ACC112 (cell line): Measurements from ENCODE around the gene EZR.

Experiments used
- H2AFZ ChIP-seq: fragments of 200-600 bp; sonication (generic); one replicate; pipeline ENCODE4 v1.6.0; 2017; ENCODE audit warnings: antibody characterized with exemption, low read length; ENCODE audit not compliant: unreplicated experiment
- H3K27ac ChIP-seq: fragments of 200-600 bp; sonication (generic); 2 replicates; pipeline ENCODE4 v1.5.1; 2014; ENCODE audit warnings: low read depth, mild to moderate bottlenecking, antibody characterized with exemption, low read length, moderate library complexity
- H3K27me3 ChIP-seq: fragments of 200-600 bp; sonication (generic); 2 replicates; pipeline ENCODE4 v1.6.1; 2014; ENCODE audit warnings: mild to moderate bottlenecking, antibody characterized with exemption, low read length, moderate library complexity, mixed read lengths; ENCODE audit not compliant: insufficient read depth
- H3K36me3 ChIP-seq: fragments of 200-600 bp; sonication (generic); 2 replicates; pipeline ENCODE4 v1.6.1; 2016; ENCODE audit warnings: mild to moderate bottlenecking, antibody characterized with exemption, low read length, moderate library complexity, mixed read lengths; ENCODE audit not compliant: insufficient read depth
- H3K4me1 ChIP-seq: fragments of 200-600 bp; sonication (generic); one replicate; pipeline ENCODE4 v1.6.1; 2016; ENCODE audit warnings: low read length, mixed read lengths; ENCODE audit not compliant: insufficient read depth, unreplicated experiment, control insufficient read depth
- H3K4me3 ChIP-seq: fragments of 200-600 bp; sonication (generic); 2 replicates; pipeline ENCODE4 v1.5.1; 2014; ENCODE audit warnings: mild to moderate bottlenecking, low read depth, low read length
- H3K79me2 ChIP-seq: fragments of 200-600 bp; sonication (generic); one replicate; pipeline ENCODE4 v1.6.0; 2016; ENCODE audit warnings: low read length; ENCODE audit not compliant: control insufficient read depth, unreplicated experiment, insufficient read depth

The EZR gene

DNA sequence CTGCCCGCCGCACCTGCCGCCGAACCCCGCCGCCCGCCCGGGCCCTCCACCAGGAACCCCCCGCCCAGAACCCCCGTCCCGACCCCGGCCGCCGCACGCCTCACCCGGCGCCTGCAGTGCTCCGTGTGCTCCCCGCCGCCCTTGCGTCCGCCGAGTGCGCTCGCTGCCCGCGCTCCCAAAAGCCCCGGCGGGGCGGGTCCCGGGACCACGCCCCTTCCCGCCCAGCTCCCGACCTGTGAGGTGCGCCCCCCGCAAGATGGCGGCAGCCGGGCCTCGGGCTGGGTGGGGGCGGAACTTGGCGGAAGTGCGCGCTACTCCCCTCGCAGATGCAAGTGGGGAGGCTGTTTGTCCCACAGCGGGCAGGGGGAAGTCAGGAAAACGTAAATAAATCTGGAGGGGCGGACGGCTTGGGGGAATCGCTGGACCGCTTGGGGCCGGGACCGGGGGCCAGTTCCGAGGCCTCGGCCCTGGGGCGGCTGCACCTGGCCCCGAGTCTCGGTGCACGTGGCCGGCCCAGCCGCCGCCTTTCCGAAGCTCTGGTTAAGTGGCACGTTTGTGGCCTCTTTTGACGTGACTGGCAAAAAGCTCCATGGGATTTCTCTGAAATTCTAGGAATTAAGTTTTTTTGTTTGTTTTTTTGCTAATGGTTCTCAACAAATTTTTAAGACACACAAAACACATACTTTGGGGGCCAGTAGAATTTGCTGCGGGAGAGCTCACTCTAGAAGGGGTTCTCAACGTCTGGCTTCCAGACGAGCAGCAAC lies at the start of gene EZR:
Gene EZR (minus strand): TSS at position 156 of the 764 bp plus-strand sequence. CDS start 1,275 bp downstream, outside the sequence.
- H3K27me3 ChIP-seq = no peaks in the 10 kb centered on the region
- no peaks in the 10 kb centered on the region for H3K36me3 ChIP-seq
- peaks cover 34% of the 10 kb centered on the region for H3K79me2 ChIP-seq
- H3K27ac ChIP-seq = peak within 1 kb of the TSS; percentile 66; the same call in 1 of the 2 replicates
- H3K4me1 ChIP-seq = peaks cover 17% of the 10 kb centered on the region
- H3K4me3 ChIP-seq = peak within 1 kb of the TSS; percentile 81
- H2AFZ ChIP-seq = peak within 1 kb of the TSS; percentile 97

DNA sequence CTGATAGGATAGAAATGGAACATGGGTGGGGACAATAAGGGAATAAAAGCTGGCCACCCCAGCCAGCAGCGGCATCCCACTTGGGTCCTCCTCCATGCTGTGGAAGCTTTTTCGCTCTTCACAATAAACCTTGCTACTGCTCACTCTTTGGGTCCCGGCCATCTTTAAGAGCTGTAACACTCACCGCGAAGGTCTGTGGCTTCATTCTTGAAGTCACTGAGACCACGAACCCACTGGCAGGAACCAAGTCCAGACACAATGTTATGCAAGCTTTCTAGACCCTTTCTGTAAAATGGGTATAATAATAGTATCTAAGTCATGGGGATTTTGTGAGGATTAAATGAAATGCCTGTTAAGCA lies 48.9 kb upstream of the EZR start:
- Histone ChIP-seq H3K79me2 (no peaks in the 10 kb centered on the region), H3K36me3 (no peaks in the 10 kb centered on the region), H3K27ac (no peak overlapping the region), H3K27me3 (peaks cover 4% of the 10 kb centered on the region; the same call in 1 of the 2 replicates), H2AFZ (no peak overlapping the region), H3K4me1 (peaks cover 7% of the 10 kb centered on the region), H3K4me3 (no peak overlapping the region)

DNA sequence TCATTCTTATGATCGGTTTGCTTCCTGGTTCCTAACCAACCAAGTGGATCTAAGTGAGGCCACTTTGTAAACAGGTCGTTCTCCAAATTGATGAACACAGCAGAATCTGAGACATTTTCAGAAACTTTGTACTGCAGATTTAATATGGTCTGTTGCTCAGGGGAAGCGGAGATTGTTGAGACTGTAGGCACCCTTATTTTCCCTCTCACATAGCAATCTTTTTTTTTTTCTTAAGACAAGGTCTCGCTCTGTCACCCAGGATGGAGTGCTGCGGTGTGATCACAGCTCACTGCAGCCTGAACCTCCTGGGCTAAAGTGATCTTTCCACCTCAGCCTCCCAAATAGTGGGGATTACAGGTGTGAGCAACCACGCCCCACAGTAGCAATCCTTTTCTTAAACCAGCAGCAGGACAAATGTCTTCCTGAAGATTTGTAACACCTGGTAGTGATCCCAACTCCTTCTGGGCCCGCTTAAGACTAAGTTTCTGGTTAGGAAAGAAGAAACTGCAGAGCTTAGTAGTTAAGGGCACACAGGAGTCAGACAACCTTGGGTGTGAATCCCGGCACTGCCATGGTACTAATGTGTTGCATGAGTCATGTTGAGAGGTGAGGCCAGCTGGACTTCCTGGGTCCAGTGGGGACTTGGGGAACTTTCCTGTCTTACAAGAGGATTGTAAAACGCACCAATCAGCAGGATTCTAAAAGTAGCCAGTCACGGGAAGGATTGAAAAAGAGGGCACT lies 48.4 kb upstream of the EZR start:
- H3K27ac ChIP-seq = no peak overlapping the region
- H3K4me1 ChIP-seq = peaks cover 7% of the 10 kb centered on the region
- H3K79me2 ChIP-seq = no peaks in the 10 kb centered on the region
- H2AFZ ChIP-seq = no peak overlapping the region
- no peaks in the 10 kb centered on the region for H3K36me3 ChIP-seq
- no peak overlapping the region for H3K4me3 ChIP-seq
- H3K27me3 ChIP-seq = peaks cover 4% of the 10 kb centered on the region; the same call in 1 of the 2 replicates

DNA sequence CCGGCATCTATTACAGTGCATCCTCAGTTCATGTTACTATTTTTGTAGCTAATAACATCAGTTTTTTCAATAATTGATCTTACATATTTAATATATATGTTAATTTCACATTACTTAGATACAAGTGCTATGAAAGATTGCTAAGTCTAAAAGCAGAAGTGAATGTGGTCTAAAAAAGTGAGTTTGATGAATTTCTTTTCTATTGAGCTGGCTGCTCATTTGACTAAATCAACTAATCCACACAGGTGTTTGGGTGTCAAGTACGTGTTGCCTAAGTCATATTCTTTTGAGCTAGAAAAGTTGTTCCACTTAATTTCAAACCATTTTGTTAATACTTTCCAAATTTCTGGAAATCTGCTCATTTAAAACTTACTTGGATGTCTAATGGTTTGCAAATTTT lies 46.6 kb upstream of the EZR start:
- Histone ChIP-seq H3K4me1 (peaks cover 7% of the 10 kb centered on the region), H3K36me3 (no peaks in the 10 kb centered on the region)

DNA sequence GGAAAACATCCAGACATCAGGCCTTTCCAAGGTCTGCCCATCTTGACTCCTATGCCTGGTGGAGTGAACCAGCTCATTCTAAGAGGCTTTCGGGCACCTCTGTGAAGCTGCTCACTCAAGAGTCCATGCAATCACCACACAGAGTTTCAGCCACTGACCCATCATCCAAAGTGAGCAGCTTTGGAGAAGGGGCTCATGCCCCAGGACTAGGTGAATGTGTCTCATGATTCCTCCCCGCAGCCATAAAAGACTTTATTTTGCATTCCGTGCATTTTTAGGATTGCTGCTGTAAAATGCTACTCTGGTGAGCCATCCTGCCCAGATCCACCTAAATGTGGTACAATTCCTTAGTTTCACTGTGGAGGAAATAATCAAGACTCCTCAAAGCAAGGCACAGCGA lies 44.5 kb upstream of the EZR start:
- Histone ChIP-seq H2AFZ (no peak overlapping the region), H3K79me2 (no peaks in the 10 kb centered on the region), H3K4me3 (no peak overlapping the region), H3K27ac (no peak overlapping the region), H3K4me1 (no peaks in the 10 kb centered on the region), H3K36me3 (no peaks in the 10 kb centered on the region), H3K27me3 (no peaks in the 10 kb centered on the region)

More for the DNA sequence above, 46.6 kb upstream of the EZR start:
- H2AFZ ChIP-seq = no peak overlapping the region
- H3K27me3 ChIP-seq = peaks cover 4% of the 10 kb centered on the region; the same call in 1 of the 2 replicates
- no peaks in the 10 kb centered on the region for H3K79me2 ChIP-seq
- no peak overlapping the region for H3K4me3 ChIP-seq
- no peak overlapping the region for H3K27ac ChIP-seq

- Histone ChIP-seq H3K27me3 (no peaks in the 10 kb centered on the region), H2AFZ (no peak overlapping the region), H3K4me1 (no peaks in the 10 kb centered on the region), H3K4me3 (no peak overlapping the region), H3K79me2 (no peaks in the 10 kb centered on the region), H3K36me3 (no peaks in the 10 kb centered on the region), H3K27ac (no peak overlapping the region)
Observed at GRCh38 chr6:158861686-158862381, 42.7 kb upstream of the EZR start.

GRCh38 chr6:158860279-158860865 lies 41.2 kb upstream of the EZR start:
- H3K27ac ChIP-seq = no peak overlapping the region
- H2AFZ ChIP-seq = no peak overlapping the region
- H3K27me3 ChIP-seq = no peaks in the 10 kb centered on the region
- H3K79me2 ChIP-seq = no peaks in the 10 kb centered on the region
- H3K4me3 ChIP-seq = no peak overlapping the region
- no peaks in the 10 kb centered on the region for H3K36me3 ChIP-seq
- H3K4me1 ChIP-seq = no peaks in the 10 kb centered on the region

DNA sequence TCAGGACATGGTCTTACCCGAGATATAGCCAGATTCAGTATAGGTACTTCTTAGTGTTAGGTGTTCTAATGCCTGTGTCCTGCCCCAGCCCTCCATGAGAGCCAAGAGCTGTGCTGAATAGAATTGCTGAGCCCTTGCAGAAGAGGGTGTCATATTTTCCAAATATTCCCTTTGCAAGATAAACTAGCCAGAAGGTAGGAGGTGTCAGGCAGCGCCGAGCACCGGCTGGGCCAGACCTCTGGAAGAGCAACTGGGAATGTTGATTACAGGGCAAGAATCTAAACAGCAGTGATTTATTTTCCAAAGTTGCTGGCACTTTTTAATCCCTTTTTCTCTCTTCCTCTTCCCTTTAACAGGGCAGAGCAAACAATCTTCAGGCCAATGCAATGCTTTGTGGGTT lies 37.1 kb upstream of the EZR start:
- H3K27me3 ChIP-seq = no peaks in the 10 kb centered on the region
- H3K36me3 ChIP-seq = no peaks in the 10 kb centered on the region
- H3K4me3 ChIP-seq = no peak overlapping the region
- no peaks in the 10 kb centered on the region for H3K79me2 ChIP-seq
- H3K27ac ChIP-seq = no peak overlapping the region
- H3K4me1 ChIP-seq = peaks cover 15% of the 10 kb centered on the region
- H2AFZ ChIP-seq = no peak overlapping the region

- no peaks in the 10 kb centered on the region for H3K36me3 ChIP-seq
- no peaks in the 10 kb centered on the region for H3K27me3 ChIP-seq
- H3K4me3 ChIP-seq = no peak overlapping the region
- H3K4me1 ChIP-seq = peaks cover 32% of the 10 kb centered on the region
- H2AFZ ChIP-seq = peak overlapping the region; percentile 46
- H3K79me2 ChIP-seq = no peaks in the 10 kb centered on the region
- peak overlapping the region; percentile 15 for H3K27ac ChIP-seq
Observed at GRCh38 chr6:158854214-158855101, 35.3 kb upstream of the EZR start.

- peak overlapping the region; percentile 15 for H3K27ac ChIP-seq
- H3K79me2 ChIP-seq = no peaks in the 10 kb centered on the region
- peak overlapping the region; percentile 46 for H2AFZ ChIP-seq
- H3K4me3 ChIP-seq = no peak overlapping the region
- no peaks in the 10 kb centered on the region for H3K36me3 ChIP-seq
- H3K27me3 ChIP-seq = no peaks in the 10 kb centered on the region
- H3K4me1 ChIP-seq = peaks cover 35% of the 10 kb centered on the region
Observed at GRCh38 chr6:158853880-158854213, 34.7 kb upstream of the EZR start.
